OCI-LY1 (cell line): ENCODE measurements around the gene KLHDC9.

ENCODE experiments used
- H2AFZ ChIP-seq: fragments of 200-600 bp; sonication (generic), shearing (Covaris generic); 2 replicates; pipeline ENCODE4 v1.6.0; 2014; ENCODE audit warnings: antibody characterized with exemption, mild to moderate bottlenecking, low read length
- H3F3A ChIP-seq: fragments of 200-600 bp; sonication (generic), shearing (Covaris generic); 2 replicates; pipeline ENCODE4 v1.6.0; 2014; ENCODE audit warnings: mild to moderate bottlenecking, antibody characterized with exemption, low read length, moderate library complexity; ENCODE audit not compliant: insufficient read depth
- H3K27ac ChIP-seq: fragments of 200-600 bp; sonication (generic); 2 replicates; pipeline ENCODE4 v1.5.1; 2014; ENCODE audit warnings: low read length, mixed run types, mild to moderate bottlenecking, low read depth; ENCODE audit not compliant: poor library complexity, severe bottlenecking
- H3K27me3 ChIP-seq: fragments of 200-600 bp; sonication (generic); 2 replicates; pipeline ENCODE4 v1.6.0; 2014; ENCODE audit warnings: antibody characterized with exemption, mild to moderate bottlenecking, low read length, moderate library complexity; ENCODE audit not compliant: insufficient read depth
- H3K36me3 ChIP-seq: fragments of 200-600 bp; sonication (generic); 2 replicates; pipeline ENCODE4 v1.6.1; 2014; ENCODE audit warnings: mild to moderate bottlenecking, antibody characterized with exemption, low read length, moderate library complexity, mixed read lengths; ENCODE audit not compliant: insufficient read depth
- H3K4me1 ChIP-seq: fragments of 200-600 bp; sonication (generic); 2 replicates; pipeline ENCODE4 v1.5.1; 2014; ENCODE audit warnings: mild to moderate bottlenecking, low read length, moderate library complexity; ENCODE audit not compliant: insufficient read depth, severe bottlenecking
- H3K4me2 ChIP-seq: fragments of 200-600 bp; sonication (generic), shearing (Covaris generic); 2 replicates; pipeline ENCODE4 v1.6.1; 2014; ENCODE audit warnings: low read length
- H3K4me3 ChIP-seq: fragments of 200-600 bp; sonication (generic); 2 replicates; pipeline ENCODE4 v1.5.1; 2014; ENCODE audit warnings: low read length, low read depth, mild to moderate bottlenecking, mixed read lengths; ENCODE audit not compliant: poor library complexity, severe bottlenecking
- H3K79me2 ChIP-seq: fragments of 200-600 bp; shearing (Covaris generic); 2 replicates; pipeline ENCODE4 v1.6.1; 2016; ENCODE audit warnings: mixed run types, low read length, mixed read lengths; ENCODE audit not compliant: insufficient read depth
- H3K9ac ChIP-seq: fragments of 200-600 bp; sonication (generic), shearing (Covaris generic); 2 replicates; pipeline ENCODE4 v1.6.1; 2014; ENCODE audit warnings: mild to moderate bottlenecking, low read length, mixed read lengths
- H3K9me2 ChIP-seq: fragments of 200-600 bp; sonication (generic), shearing (Covaris generic); 2 replicates; pipeline ENCODE4 v1.6.1; 2014; ENCODE audit warnings: low read depth, mild to moderate bottlenecking, low read length, mixed read lengths
- H3K9me3 ChIP-seq: fragments of 200-600 bp; shearing (Covaris generic); 2 replicates; pipeline ENCODE4 v1.6.1; 2014; ENCODE audit warnings: low read length, mixed read lengths
- H4K20me1 ChIP-seq: fragments of 200-600 bp; sonication (generic), shearing (Covaris generic); 2 replicates; pipeline ENCODE4 v1.6.0; 2016; ENCODE audit warnings: mild to moderate bottlenecking, low read length; ENCODE audit not compliant: insufficient read depth
- CTCF ChIP-seq: fragments of 200-600 bp; sonication (generic), shearing (Covaris generic); IDR thresholded peaks from 2 replicates; pipeline ENCODE4 v1.5.1; 2017; ENCODE audit warnings: mild to moderate bottlenecking, antibody characterized with exemption, low read length, moderate library complexity, mixed read lengths
- EZH2 ChIP-seq: fragments of 200-600 bp; sonication (generic), shearing (Covaris generic); IDR thresholded peaks from 2 replicates; pipeline ENCODE4 v1.8.0; 2017; ENCODE audit warnings: borderline replicate concordance, mixed run types, mild to moderate bottlenecking, antibody characterized with exemption, low read length, moderate library complexity, mixed read lengths

Gene KLHDC9

DNA sequence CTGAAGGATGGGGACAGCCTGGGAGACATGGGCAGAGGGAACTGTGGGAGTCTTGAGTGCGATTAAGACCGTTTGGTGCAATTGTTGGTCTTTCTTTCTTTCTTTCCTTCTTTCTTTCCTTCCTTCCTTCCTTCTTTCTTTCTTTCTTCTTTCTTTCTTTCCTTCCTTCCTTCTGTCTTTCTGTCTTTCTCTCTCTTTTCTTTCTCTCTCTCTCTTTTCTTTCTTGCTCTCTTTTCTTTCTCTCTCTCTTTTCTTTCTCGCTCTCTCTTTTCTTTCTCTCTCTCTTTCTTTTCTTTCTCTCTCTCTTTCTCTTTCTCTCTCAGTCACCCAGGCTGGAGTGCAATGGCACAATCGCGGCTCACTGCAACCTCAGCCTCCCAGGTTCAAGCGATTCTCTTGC is 2.9 kb upstream of the KLHDC9 start:
- Histone ChIP-seq H3K79me2 (no peaks in the 10 kb centered on the region), H3K4me1 (peaks cover 16% of the 10 kb centered on the region), H3K9me2 (no peaks in the 10 kb centered on the region), H3K4me2 (no peak overlapping the region), H3K36me3 (peaks cover 13% of the 10 kb centered on the region), H3K27me3 (no peaks in the 10 kb centered on the region; the same call in 1 of the 2 replicates), H3K27ac (no peak overlapping the region), H3K4me3 (no peak overlapping the region), H3K9ac (no peak overlapping the region), H3K9me3 (no peaks in the 10 kb centered on the region), H4K20me1 (no peaks in the 10 kb centered on the region), H3F3A (no peaks in the 10 kb centered on the region), H2AFZ (no peak overlapping the region)
- TF ChIP-seq CTCF (no peak), EZH2 (no peak)

DNA sequence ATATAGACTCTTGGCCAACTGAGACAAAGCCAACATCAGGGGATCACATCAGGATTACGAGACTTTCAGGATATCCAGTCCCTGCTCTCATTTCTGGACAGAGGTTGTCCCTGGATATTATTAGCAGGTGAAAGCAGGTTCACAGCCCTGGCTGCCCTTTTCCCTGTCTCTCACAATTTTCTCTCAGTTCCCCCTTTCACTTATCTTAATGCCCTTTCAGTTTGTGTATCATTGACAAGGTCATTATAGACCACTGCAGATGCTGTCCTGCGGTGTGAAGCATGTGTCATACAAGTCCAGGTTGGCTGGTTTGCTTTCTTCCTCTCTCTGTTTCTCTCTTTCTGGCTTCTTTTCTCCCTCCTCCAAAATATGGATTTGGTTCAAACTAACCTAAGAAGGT is 2.1 kb upstream of the KLHDC9 start:
- no peaks in the 10 kb centered on the region; the same call in 1 of the 2 replicates for H3F3A ChIP-seq
- no peak overlapping the region for H2AFZ ChIP-seq
- H3K27ac ChIP-seq: no peak overlapping the region
- H4K20me1 ChIP-seq: no peaks in the 10 kb centered on the region
- no peaks in the 10 kb centered on the region; the same call in 1 of the 2 replicates for H3K27me3 ChIP-seq
- no peak for TF ChIP-seq CTCF
- TF ChIP-seq EZH2: no peak
- H3K4me1 ChIP-seq: peaks cover 16% of the 10 kb centered on the region
- H3K9me3 ChIP-seq: no peaks in the 10 kb centered on the region
- peaks cover 18% of the 10 kb centered on the region for H3K36me3 ChIP-seq
- H3K79me2 ChIP-seq: no peaks in the 10 kb centered on the region
- H3K4me3 ChIP-seq: no peak overlapping the region
- H3K9me2 ChIP-seq: no peaks in the 10 kb centered on the region
- no peak overlapping the region for H3K4me2 ChIP-seq
- no peak overlapping the region for H3K9ac ChIP-seq

- no peak overlapping the region for H3K4me3 ChIP-seq
- H3K9me2 ChIP-seq: no peaks in the 10 kb centered on the region
- H4K20me1 ChIP-seq: no peaks in the 10 kb centered on the region
- TF ChIP-seq CTCF: no peak
- no peak for TF ChIP-seq EZH2
- no peak overlapping the region for H2AFZ ChIP-seq
- no peaks in the 10 kb centered on the region; the same call in 1 of the 2 replicates for H3K27me3 ChIP-seq
- peaks cover 16% of the 10 kb centered on the region for H3K4me1 ChIP-seq
- H3K79me2 ChIP-seq: no peaks in the 10 kb centered on the region
- H3K27ac ChIP-seq: no peak overlapping the region
- no peaks in the 10 kb centered on the region for H3K9me3 ChIP-seq
- no peak overlapping the region for H3K9ac ChIP-seq
- no peak overlapping the region for H3K4me2 ChIP-seq
- H3F3A ChIP-seq: no peaks in the 10 kb centered on the region; the same call in 1 of the 2 replicates
- H3K36me3 ChIP-seq: peaks cover 21% of the 10 kb centered on the region
These were observed 1.6 kb upstream of the KLHDC9 start for GRCh38 chr1:161096530-161096929.
